GM21423 (cell line): ENCODE data around the gene TAF4.
"Not testable (repeated sequence)": the region's sequence is repeated elsewhere in the genome, so short reads cannot be mapped to it uniquely, and the experiment has no call there.

Experiments used
- ATAC-seq: cut with Tn5 transposase; IDR thresholded peaks from one replicate; pipeline ENCODE4 v1.9.1; 2021; ENCODE audit warnings: mild to moderate bottlenecking, moderate library complexity; ENCODE audit not compliant: unreplicated experiment

The TAF4 gene, protein sequence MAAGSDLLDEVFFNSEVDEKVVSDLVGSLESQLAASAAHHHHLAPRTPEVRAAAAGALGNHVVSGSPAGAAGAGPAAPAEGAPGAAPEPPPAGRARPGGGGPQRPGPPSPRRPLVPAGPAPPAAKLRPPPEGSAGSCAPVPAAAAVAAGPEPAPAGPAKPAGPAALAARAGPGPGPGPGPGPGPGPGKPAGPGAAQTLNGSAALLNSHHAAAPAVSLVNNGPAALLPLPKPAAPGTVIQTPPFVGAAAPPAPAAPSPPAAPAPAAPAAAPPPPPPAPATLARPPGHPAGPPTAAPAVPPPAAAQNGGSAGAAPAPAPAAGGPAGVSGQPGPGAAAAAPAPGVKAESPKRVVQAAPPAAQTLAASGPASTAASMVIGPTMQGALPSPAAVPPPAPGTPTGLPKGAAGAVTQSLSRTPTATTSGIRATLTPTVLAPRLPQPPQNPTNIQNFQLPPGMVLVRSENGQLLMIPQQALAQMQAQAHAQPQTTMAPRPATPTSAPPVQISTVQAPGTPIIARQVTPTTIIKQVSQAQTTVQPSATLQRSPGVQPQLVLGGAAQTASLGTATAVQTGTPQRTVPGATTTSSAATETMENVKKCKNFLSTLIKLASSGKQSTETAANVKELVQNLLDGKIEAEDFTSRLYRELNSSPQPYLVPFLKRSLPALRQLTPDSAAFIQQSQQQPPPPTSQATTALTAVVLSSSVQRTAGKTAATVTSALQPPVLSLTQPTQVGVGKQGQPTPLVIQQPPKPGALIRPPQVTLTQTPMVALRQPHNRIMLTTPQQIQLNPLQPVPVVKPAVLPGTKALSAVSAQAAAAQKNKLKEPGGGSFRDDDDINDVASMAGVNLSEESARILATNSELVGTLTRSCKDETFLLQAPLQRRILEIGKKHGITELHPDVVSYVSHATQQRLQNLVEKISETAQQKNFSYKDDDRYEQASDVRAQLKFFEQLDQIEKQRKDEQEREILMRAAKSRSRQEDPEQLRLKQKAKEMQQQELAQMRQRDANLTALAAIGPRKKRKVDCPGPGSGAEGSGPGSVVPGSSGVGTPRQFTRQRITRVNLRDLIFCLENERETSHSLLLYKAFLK

DNA sequence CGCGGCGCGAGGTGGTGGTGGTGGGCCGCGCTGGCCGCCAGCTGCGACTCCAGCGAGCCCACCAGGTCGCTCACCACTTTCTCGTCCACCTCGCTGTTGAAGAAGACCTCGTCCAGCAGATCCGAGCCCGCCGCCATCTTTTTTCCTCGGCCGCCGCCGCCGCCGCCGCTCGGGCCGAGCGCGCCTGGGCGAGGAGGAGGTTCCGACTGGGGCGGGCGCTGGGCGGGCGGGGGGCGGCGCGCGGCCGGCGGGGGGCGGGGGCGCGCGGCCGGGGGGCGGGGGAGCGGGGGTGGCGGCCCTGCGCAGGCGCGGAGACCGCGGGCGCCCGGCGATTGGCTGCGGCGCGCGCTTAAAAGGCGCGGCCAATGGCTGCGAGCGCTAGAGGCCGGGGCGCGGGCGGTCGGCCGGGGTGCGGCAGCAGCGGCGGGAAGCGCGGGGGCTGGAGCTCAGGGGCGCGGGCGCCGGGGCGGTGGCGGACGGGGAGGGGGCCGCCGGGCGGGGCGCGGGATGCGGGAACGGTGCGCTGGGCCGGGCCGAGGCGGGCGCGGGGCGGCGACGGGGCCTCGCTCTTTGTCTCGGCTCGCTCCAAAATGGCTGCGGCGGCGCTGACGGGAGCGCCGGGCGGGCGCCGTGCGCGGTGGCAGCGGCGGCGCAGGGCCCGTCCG is at the start of gene TAF4:
Gene TAF4, minus strand, starts transcription at position 208 of the 665 bp plus-strand sequence. Its CDS starts 71 bp downstream, at position 137.
- ATAC-seq: peak; percentile 63

GRCh38 chr20:62114894-62115293 is 49.2 kb upstream of the TAF4 start:
- ATAC-seq: no peak

DNA sequence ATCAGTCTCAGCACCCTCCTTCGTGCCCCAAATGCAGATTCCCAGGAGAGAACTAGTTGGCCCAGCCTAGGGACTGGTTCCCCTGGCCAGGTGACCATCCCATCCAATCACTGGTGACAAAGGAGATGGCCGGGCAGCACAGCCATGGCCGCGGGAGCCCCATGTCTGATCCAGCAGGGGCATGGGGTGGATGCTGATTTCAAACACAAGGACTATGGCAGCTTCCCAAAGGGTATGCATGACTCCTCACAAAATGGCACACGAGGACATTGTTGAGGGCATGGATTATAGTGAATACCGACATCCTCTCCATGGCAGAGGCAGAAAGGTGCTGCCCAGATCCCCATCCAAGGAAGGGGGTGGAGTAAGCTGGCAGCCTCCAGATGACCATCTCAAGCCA is 46.7 kb upstream of the TAF4 start:
- ATAC-seq: no peak

GRCh38 chr20:62111148-62111547 is 45.5 kb upstream of the TAF4 start:
- no peak for ATAC-seq

- ATAC-seq: no peak
These were observed 39.9 kb upstream of the TAF4 start for GRCh38 chr20:62105592-62105991.

GRCh38 chr20:62104791-62105345 is 39.2 kb upstream of the TAF4 start:
- no peak for ATAC-seq

DNA sequence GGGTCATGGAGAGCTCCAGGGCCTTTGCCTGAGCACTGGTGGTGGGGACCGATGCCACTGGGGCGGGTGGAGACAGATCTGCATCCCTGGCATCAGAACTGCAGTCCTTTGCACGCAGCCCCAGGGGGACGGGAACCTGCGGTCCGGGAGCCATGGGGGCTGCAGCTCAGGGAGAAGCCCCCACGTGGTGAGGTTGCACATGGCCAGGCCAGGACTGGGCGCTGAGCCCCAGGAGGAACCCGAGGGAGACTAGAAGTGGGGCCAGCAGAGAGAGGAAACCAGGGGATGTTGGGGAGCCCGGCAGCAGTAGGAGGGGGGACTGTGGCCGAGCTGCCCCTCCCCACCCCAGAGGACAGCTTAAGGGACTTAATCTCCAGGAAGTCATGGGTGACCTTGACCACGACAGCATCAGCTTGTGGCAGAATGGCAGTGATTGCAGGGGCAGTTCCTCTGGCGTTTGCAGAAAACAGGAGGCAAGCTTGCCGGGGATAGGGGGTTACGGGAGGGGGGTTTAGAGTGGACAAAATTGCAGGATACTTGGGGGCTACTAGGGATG is 38.6 kb upstream of the TAF4 start:
- no peak for ATAC-seq

DNA sequence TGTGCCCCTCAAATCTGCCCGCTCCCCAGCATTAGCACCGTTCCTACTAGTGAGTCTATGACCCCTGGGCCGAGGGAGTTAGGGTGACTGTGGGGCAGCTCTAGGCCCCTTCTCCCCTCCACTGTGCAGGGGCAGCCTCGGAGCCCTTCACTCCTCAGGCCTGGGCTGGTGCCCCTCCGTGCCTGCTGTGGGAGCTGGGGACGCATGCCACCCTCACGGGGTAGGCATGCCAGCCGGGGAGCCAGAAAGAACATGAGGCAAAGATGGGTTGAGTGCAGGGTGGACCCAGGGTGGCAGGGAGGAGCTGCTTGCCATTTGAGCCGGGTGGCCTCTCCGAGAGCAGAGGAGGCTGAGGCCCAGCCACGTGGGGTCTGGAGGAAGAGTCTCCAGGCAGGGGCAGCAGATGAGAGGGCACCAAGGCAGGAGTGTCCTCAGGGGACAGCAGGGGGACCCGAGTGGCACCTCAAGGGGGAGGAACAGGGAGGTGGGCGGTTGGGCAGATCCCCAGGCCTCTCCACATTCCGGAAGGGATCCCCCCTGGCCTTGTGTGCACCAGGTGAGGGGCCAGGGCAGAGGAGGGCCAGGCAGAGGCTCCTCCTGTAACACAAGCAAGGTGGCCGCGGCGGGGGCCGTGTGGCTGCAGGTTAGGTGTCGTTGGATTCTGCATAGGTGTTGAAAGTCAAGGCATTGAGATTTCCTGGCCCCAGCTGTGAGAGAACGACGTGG is 38.0 kb upstream of the TAF4 start:
- no peak for ATAC-seq

- no peak for ATAC-seq
These were observed 35.4 kb upstream of the TAF4 start for GRCh38 chr20:62101078-62101477.

DNA sequence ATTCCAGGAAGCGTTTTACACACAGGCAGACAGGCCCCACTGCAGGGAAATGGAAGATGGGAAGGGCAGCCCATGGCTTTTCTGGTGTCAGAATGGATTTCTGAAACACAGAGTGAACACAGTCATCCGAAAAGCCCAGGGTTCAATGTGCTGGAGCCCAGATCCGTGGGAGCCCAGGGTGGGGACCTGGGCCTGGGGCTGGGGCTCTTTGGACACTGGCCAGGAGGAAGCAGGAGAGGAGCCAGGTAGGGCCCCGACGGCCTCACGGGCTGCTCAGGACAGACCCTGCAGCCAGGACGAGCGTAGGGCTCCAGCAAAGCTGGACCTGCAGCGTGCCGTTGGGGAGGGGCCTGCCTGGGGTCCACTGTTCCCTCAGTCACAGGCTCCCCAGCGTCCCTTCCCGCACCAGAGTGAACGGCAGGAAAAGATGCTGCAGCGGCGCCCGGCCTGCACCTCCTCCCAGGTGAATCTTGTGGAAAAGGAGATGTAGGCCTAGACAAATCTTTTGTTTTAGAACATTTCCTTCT is 32.3 kb upstream of the TAF4 start:
- ATAC-seq: no peak

GRCh38 chr20:62096421-62097380 is 31.0 kb upstream of the TAF4 start:
- no peak for ATAC-seq

- no peak for ATAC-seq
These were observed 23.7 kb upstream of the TAF4 start for GRCh38 chr20:62089393-62089792.

- no peak for ATAC-seq
These were observed 22.8 kb upstream of the TAF4 start for GRCh38 chr20:62088258-62089127.

- ATAC-seq: no peak
These were observed 22.0 kb upstream of the TAF4 start for GRCh38 chr20:62087632-62088031.

DNA sequence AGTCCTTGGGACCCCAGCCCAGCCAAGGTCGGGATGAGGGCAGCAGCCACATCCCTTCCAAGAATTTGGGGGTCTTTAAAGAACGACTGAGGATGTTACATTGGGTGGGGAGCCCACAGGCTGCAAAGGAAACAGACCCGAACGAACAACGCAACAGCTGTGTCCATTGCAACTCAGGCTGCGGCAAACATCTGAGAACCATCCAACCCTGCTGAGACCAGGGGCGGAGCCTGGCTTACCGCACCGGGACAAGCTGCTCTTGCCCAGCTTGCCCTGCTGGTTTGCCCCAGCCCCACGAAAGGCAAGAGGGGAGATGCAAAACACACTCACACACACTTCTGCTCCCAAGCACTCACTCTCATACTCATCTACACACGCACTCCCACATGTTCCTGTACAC is 21.5 kb upstream of the TAF4 start:
- no peak for ATAC-seq

DNA sequence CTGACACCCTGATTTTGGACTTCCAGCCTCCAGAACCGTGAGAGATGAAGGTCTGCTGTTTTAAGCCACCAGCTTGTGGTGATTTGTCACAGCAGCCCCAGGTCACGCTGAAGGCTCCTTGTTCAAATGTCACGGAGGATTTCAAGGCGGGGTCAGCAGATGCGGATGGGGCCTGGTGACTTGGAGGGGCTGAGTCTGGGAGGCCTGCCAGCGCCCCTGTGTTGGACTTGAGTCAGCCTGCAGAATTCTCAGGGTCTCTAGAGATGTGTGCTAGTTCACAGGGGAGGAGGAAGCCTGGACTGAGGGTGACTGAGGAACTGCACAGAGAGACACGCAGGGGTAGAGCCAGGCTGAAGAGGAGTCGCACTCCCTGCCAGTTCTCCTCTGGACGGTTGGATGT is 19.5 kb upstream of the TAF4 start:
- no peak for ATAC-seq

DNA sequence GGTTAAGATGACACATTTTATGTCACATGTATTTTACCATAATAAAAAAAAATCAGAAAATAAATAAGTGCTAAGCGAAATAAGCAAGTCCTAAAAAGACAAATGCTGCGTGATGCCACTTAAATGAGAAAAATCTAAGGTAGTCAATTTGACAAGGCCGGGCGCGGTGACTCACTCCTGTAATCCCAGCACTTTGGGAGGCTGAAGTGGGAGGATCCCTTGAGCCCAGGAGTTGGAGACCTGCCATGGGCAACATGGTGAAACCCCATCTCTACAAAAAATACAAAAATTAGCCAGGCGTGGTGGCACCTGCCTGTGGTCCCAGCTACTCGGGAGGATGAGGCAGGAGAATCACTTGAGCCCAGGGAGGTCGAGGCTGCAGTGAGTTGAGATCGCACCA is 18.5 kb upstream of the TAF4 start:
- not testable (repeated sequence) for ATAC-seq
